ENCODE measurements around the gene MAGEE1. TPM values are rescaled to one million over a fixed set of nuclear protein-coding genes. Genes with fewer than 3 reads are reported as not detected.

MAGEE1 gene
- total and polyA plus RNA-seq, 2 of the 8 experiments (the other 6 are each of a cell fraction or from before 2014, with no cell fraction given), result 1.3 to 10.2 TPM

DNA sequence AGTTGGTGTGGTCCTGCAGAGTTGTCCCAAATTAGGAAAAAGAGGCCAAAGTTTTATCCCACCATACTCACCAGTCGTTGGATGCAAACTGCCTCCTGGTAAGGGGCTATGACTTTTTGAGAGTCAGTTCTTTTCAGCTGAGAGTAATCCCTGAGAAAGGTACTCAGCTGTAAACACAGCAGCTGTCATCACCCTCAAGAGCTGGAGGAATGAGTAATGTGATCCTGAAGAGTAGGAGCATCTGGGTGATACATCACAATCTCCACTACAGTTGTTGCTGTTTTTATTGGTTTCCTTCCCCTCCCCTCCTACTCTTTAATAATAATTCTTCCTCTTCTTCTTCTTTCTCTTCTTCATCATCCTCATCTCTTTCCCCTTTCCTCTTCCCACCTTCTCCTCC, 5.7 kb downstream of the MAGEE1 start:
- Histone ChIP-seq H3K79me2 (ENCODE audit: control insufficient read depth in 1 of 2, insufficient read depth in 2 of 2, low read length in 2 of 2) (no peaks in the 10 kb centered on the region), H3K4me1 (replicated peaks in 1 of 4; ENCODE audit: control insufficient read depth in 3 of 4, insufficient read depth in 4 of 4, low read length in 3 of 4) (no peaks in the 10 kb centered on the region), H3K27me3 (replicated peaks in 1 of 4; ENCODE audit: control insufficient read depth in 3 of 4, extremely low read depth in 1 of 4, insufficient read depth in 3 of 4, low read length in 3 of 4) (no peaks in the 10 kb centered on the region), H2BK15ac (ENCODE audit: low read length) (no peak overlapping the region), H3K4ac (replicated peaks; ENCODE audit: insufficient read length, low read depth, low read length) (no peak overlapping the region), H3K4me3 (ENCODE audit: extremely low read depth in 1 of 4, insufficient read depth in 2 of 4, low read depth in 3 of 4, low read length in 4 of 4) (no peak overlapping the region), H2BK120ac (replicated peaks; ENCODE audit: low read depth, low read length) (no peak overlapping the region), H4K20me1 (replicated peaks in 1 of 2; ENCODE audit: control insufficient read depth in 1 of 2, insufficient read depth in 2 of 2, low read length in 2 of 2) (no peaks in the 10 kb centered on the region), H3K56ac (replicated peaks; ENCODE audit: insufficient read length, low read depth, low read length) (no peak overlapping the region), H3K9ac (replicated peaks in 1 of 4; ENCODE audit: extremely low read depth in 1 of 4, low read depth in 3 of 4, low read length in 3 of 4) (no peak overlapping the region), H2BK20ac (ENCODE audit: low read length) (no peak overlapping the region), H2BK5ac (ENCODE audit: low read depth, low read length) (no peak overlapping the region), H4K5ac (ENCODE audit: insufficient read length, low read depth, low read length) (no peak overlapping the region), H3K36me3 (ENCODE audit: control insufficient read depth in 2 of 4, insufficient read depth in 4 of 4, low read length in 3 of 4) (no peaks in the 10 kb centered on the region), H2AK5ac (ENCODE audit: low read depth, low read length) (no peak overlapping the region), H3K9me3 (ENCODE audit: insufficient read depth in 2 of 2, low read depth in 1 of 2, low read length in 1 of 2) (no peaks in the 10 kb centered on the region), H2AFZ (ENCODE audit: low read length) (no peak overlapping the region), H3K23me2 (ENCODE audit: low read depth, low read length) (peaks cover 6% of the 10 kb centered on the region; the same call in 1 of the 2 replicates), H3K14ac (ENCODE audit: insufficient read length) (no peak overlapping the region), H3K18ac (ENCODE audit: extremely low read depth, low read length) (no peak overlapping the region), H4K8ac (ENCODE audit: extremely low read depth, insufficient read depth, low read length) (no peak overlapping the region), H3K27ac (ENCODE audit: low read depth, low read length) (no peak overlapping the region), H3K79me1 (ENCODE audit: low read depth, low read length) (no peaks in the 10 kb centered on the region; the same call in 1 of the 2 replicates), H2BK12ac (ENCODE audit: low read depth, low read length) (no peak overlapping the region), H3K4me2 (ENCODE audit: insufficient read depth in 1 of 2, low read depth in 2 of 2, low read length in 2 of 2) (no peak overlapping the region), H4K91ac (replicated peaks; ENCODE audit: insufficient read length, low read length) (no peak overlapping the region), H3K23ac (ENCODE audit: insufficient read length) (no peak overlapping the region)
- 78% methylated on average over 1 of the region's 1 CpG; no CpG with 5 or more reads in 1 of the 2 experiments for WGBS, 2 experiments (ENCODE audit: extremely low coverage in 1 of 2, insufficient coverage in 1 of 2, insufficient read length in 1 of 2, insufficient replicate concordance in 2 of 2, low coverage in 1 of 2, low lambda C conversion rate in 2 of 2, missing lambda C conversion rate in 1 of 2)
- no peak for TF ChIP-seq TBP (IDR thresholded peaks at IDR 0.05; ENCODE audit: low read depth, low read length)
- TF ChIP-seq RBBP5 (IDR thresholded peaks at IDR 0.05; ENCODE audit: borderline replicate concordance, low read depth, low read length), result no peak
- no peak for TF ChIP-seq TAF7 (optimal IDR thresholded peaks at IDR 0.05; ENCODE audit: borderline replicate concordance, low read depth, low read length)
- TF ChIP-seq EGR1 (IDR thresholded peaks at IDR 0.05; ENCODE audit: borderline replicate concordance, low read depth, low read length), result no peak
- no peak for TF ChIP-seq EZH2 (IDR thresholded peaks at IDR 0.05; ENCODE audit: low read depth, low read length, severe bottlenecking)
- no peak for TF ChIP-seq ZNF274 (IDR thresholded peaks at IDR 0.05; ENCODE audit: borderline replicate concordance, extremely low read depth, low read length)
- TF ChIP-seq ASH2L (IDR thresholded peaks at IDR 0.05; ENCODE audit: low read length), result no peak
- TF ChIP-seq GABPA (IDR thresholded peaks at IDR 0.05; ENCODE audit: borderline replicate concordance, insufficient read depth, low read length), result no peak
- CTCF ChIA-PET (ENCODE audit: partially characterized antibody), result interaction anchor here (1.4 kb wide), 1 partner anchor 20 kb away, joined by 3 read pairs; no protein-coding TSS in a partner anchor
- POLR2A ChIA-PET (ENCODE audit: partially characterized antibody), result interaction anchor here (1.1 kb wide), 1 partner anchor 21 kb away, joined by 3 read pairs; no protein-coding TSS in a partner anchor
- no peak for FAIRE-seq
- no peak for DNase-seq (ENCODE audit: low read depth in 1 of 2, low spot score in 2 of 2)

Data from H1 (cell line).